Smooth muscle cell (in vitro differentiated cells): Measurements from ENCODE around the gene SLC43A3. TPM values are rescaled to one million over a fixed set of nuclear protein-coding genes. Genes with fewer than 3 reads are reported as not detected.

Experiments used
- DNase-seq: peaks from one replicate; lab custom pipeline; 2025; ENCODE audit not compliant: unreplicated experiment; lab: John Stamatoyannopoulos, UW
- H2AFZ ChIP-seq: fragments of 200-600 bp; sonication (generic); 2 replicates; pipeline ENCODE4 v1.6.0; 2016; ENCODE audit warnings: antibody characterized with exemption, low read depth, mild to moderate bottlenecking
- H3F3A ChIP-seq: fragments of 200-600 bp; sonication (generic); 2 replicates; pipeline ENCODE4 v1.6.0; 2017; ENCODE audit warnings: antibody characterized with exemption, low read depth
- H3K27ac ChIP-seq: fragments of 200-600 bp; sonication (generic); 2 replicates; pipeline ENCODE4 v1.5.1; 2016; ENCODE audit warnings: low read depth, mild to moderate bottlenecking
- H3K27me3 ChIP-seq: fragments of 200-600 bp; sonication (generic); 2 replicates; pipeline ENCODE4 v1.6.1; 2016; ENCODE audit warnings: low read depth, mild to moderate bottlenecking
- H3K36me3 ChIP-seq: fragments of 200-600 bp; sonication (generic); 2 replicates; pipeline ENCODE4 v1.5.1; 2016; ENCODE audit warnings: low read depth
- H3K4me1 ChIP-seq: fragments of 200-600 bp; sonication (generic); 2 replicates; pipeline ENCODE4 v1.5.1; 2016; ENCODE audit warnings: low read depth
- H3K4me2 ChIP-seq: fragments of 200-600 bp; sonication (generic); 2 replicates; pipeline ENCODE4 v1.6.0; 2016; ENCODE audit warnings: mild to moderate bottlenecking
- H3K4me3 ChIP-seq: fragments of 200-600 bp; sonication (generic); 2 replicates; pipeline ENCODE4 v1.5.1; 2016; ENCODE audit warnings: mild to moderate bottlenecking
- H3K79me2 ChIP-seq: fragments of 200-600 bp; sonication (generic); 2 replicates; pipeline ENCODE4 v1.6.0; 2016; ENCODE audit warnings: low read depth, mild to moderate bottlenecking
- H3K9ac ChIP-seq: fragments of 200-600 bp; sonication (generic); 2 replicates; pipeline ENCODE4 v1.6.0; 2016; ENCODE audit warnings: low read depth
- H3K9me3 ChIP-seq: fragments of 200-600 bp; sonication (generic); replicated peaks from 2 replicates; pipeline ENCODE4 v1.5.1; 2016; ENCODE audit warnings: low read depth
- H4K20me1 ChIP-seq: fragments of 200-600 bp; sonication (generic); 2 replicates; pipeline ENCODE4 v1.6.0; 2016; ENCODE audit warnings: low read depth
- CTCF ChIP-seq: fragments of 200-600 bp; sonication (generic); IDR thresholded peaks from 2 replicates; pipeline ENCODE4 v1.5.1; 2017; ENCODE audit warnings: borderline replicate concordance, mild to moderate bottlenecking, antibody characterized with exemption; ENCODE audit not compliant: insufficient read depth, poor library complexity, severe bottlenecking
- WGBS: methylation state at CpG from one replicate; pipeline ENCODE4 v1.1.7; 2016; ENCODE audit warnings: low lambda C conversion rate; 5-methylcytosine and 5-hydroxymethylcytosine counted together
- polyA plus RNA-seq: library from polyadenylated mRNA; unstranded; fragments of >200 nt; fragmentation: Nextera tagmentation; extraction: Ambion mirVana; gene quantifications from 2 replicates; pipeline ENCODE4 v1.2.1, GENCODE V29; 2016
- total RNA-seq: library from RNA; depleted of rRNA; stranded (reverse); fragments of >200 nt; gene quantifications from 2 replicates; pipeline ENCODE4 v1.2.3, GENCODE V29; 2014

Gene SLC43A3
- total and polyA plus RNA-seq, 2 experiments from 2014 or later, result 9.3 to 12.8 TPM

- Histone ChIP-seq H3K9ac (peak overlapping the region; percentile 4), H3K27me3 (peaks cover 3% of the 10 kb centered on the region), H3K4me1 (peaks cover 17% of the 10 kb centered on the region), H3K4me3 (no peak overlapping the region), H3K27ac (peak overlapping the region; percentile 71), H2AFZ (no peak overlapping the region), H3K4me2 (peak overlapping the region; percentile 66), H3K79me2 (no peaks in the 10 kb centered on the region), H3K36me3 (no peaks in the 10 kb centered on the region), H3K9me3 (no peaks in the 10 kb centered on the region), H3F3A (peaks cover 17% of the 10 kb centered on the region), H4K20me1 (no peaks in the 10 kb centered on the region)
- DNase-seq, result no peak
- whole genome bisulfite sequencing, result 59% methylated on average over 5 of the region's 5 CpGs
- no peak for TF ChIP-seq CTCF
Measured at GRCh38 chr11:57432149-57432561, 5.2 kb upstream of the SLC43A3 start.

GRCh38 chr11:57430952-57431351 lies 4.0 kb upstream of the SLC43A3 start:
- H3K4me1 ChIP-seq, result peaks cover 26% of the 10 kb centered on the region
- no peak for DNase-seq
- H3K9ac ChIP-seq, result no peak overlapping the region
- H3K9me3 ChIP-seq, result no peaks in the 10 kb centered on the region
- H3K36me3 ChIP-seq, result no peaks in the 10 kb centered on the region
- no peak overlapping the region for H3K4me3 ChIP-seq
- H3K27me3 ChIP-seq, result peaks cover 3% of the 10 kb centered on the region
- H3K27ac ChIP-seq, result no peak overlapping the region
- peaks cover 17% of the 10 kb centered on the region for H3F3A ChIP-seq
- WGBS, result 69% methylated on average over 1 of the region's 1 CpG
- no peak overlapping the region for H2AFZ ChIP-seq
- no peaks in the 10 kb centered on the region for H3K79me2 ChIP-seq
- no peak for TF ChIP-seq CTCF
- H4K20me1 ChIP-seq, result no peaks in the 10 kb centered on the region
- H3K4me2 ChIP-seq, result no peak overlapping the region

GRCh38 chr11:57429946-57430345 lies 3.0 kb upstream of the SLC43A3 start:
- no peak overlapping the region for H3K27ac ChIP-seq
- no peaks in the 10 kb centered on the region for H3K36me3 ChIP-seq
- H3K79me2 ChIP-seq, result no peaks in the 10 kb centered on the region
- H4K20me1 ChIP-seq, result no peaks in the 10 kb centered on the region
- no peak for DNase-seq
- H3F3A ChIP-seq, result peaks cover 17% of the 10 kb centered on the region
- no peaks in the 10 kb centered on the region for H3K9me3 ChIP-seq
- H3K27me3 ChIP-seq, result peaks cover 3% of the 10 kb centered on the region
- no peak overlapping the region for H3K4me2 ChIP-seq
- H3K4me3 ChIP-seq, result no peak overlapping the region
- WGBS, result 56% methylated on average over 4 of the region's 4 CpGs
- TF ChIP-seq CTCF, result no peak
- peaks cover 26% of the 10 kb centered on the region for H3K4me1 ChIP-seq
- no peak overlapping the region for H2AFZ ChIP-seq
- no peak overlapping the region for H3K9ac ChIP-seq

- Histone ChIP-seq H3K4me1 (peaks cover 25% of the 10 kb centered on the region), H3K79me2 (no peaks in the 10 kb centered on the region)
Measured at GRCh38 chr11:57428643-57429042, 1.7 kb upstream of the SLC43A3 start.

More at GRCh38 chr11:57428643-57429042, 1.7 kb upstream of the SLC43A3 start:
- peaks cover 3% of the 10 kb centered on the region for H3K27me3 ChIP-seq
- H3K4me2 ChIP-seq, result no peak overlapping the region
- H4K20me1 ChIP-seq, result no peaks in the 10 kb centered on the region
- WGBS, result 88% methylated on average over 5 of the region's 5 CpGs
- H3K36me3 ChIP-seq, result no peaks in the 10 kb centered on the region
- no peak for TF ChIP-seq CTCF
- peaks cover 8% of the 10 kb centered on the region for H3F3A ChIP-seq
- H3K27ac ChIP-seq, result no peak overlapping the region
- no peak overlapping the region for H2AFZ ChIP-seq
- no peaks in the 10 kb centered on the region for H3K9me3 ChIP-seq
- H3K9ac ChIP-seq, result no peak overlapping the region
- no peak for DNase-seq
- no peak overlapping the region for H3K4me3 ChIP-seq
